Peyer's patch (tissue), 4 donors: ENCODE measurements around the gene DPP7. TPM values are rescaled to one million over a fixed set of nuclear protein-coding genes. Genes with fewer than 3 reads are reported as not detected.

ENCODE experiments used
- DNase-seq, 3 donors: peaks; one replicate each; pipeline ENCODE4 v3.0.0-alpha.2; 2017 to 2019
- H3K27ac ChIP-seq, 4 donors: fragments of 200-600 bp; sonication (generic); one replicate each; pipeline ENCODE4 v1.5.1; 2016 to 2019
- H3K27me3 ChIP-seq, 2 donors: fragments of 200-600 bp; sonication (generic); one replicate each; pipeline ENCODE4 v1.5.1; 2019
- H3K36me3 ChIP-seq, 3 donors: fragments of 200-600 bp; sonication (generic); one replicate each; pipeline ENCODE4 v1.5.1; 2016 to 2019
- H3K4me1 ChIP-seq, 4 donors: fragments of 200-600 bp; sonication (generic); one replicate each; pipeline ENCODE4 v1.5.1; 2016 to 2019
- H3K4me3 ChIP-seq, 4 donors: fragments of 200-600 bp; sonication (generic); 1 replicate in 3 of 4; 2 replicates in 1 of 4; pipeline ENCODE4 v1.5.1; 2016 to 2019; ENCODE audit warnings: mild to moderate bottlenecking in 1 of 4
- H3K9me3 ChIP-seq, 4 donors: fragments of 200-600 bp; sonication (generic); one replicate each; pipeline ENCODE4 v1.5.1; 2016 to 2019; ENCODE audit warnings: mild to moderate bottlenecking in 1 of 4
- CTCF ChIP-seq, 6 experiments: fragments of 450-650 bp in 4 of 6; fragments of 200-600 bp in 2 of 6; sonication (generic) in 1 of 6; IDR thresholded peaks; one replicate each; pipeline ENCODE4 v1.5.1; 2017 to 2019; ENCODE audit warnings: antibody characterized with exemption in 6 of 6, mild to moderate bottlenecking in 3 of 6, moderate library complexity in 1 of 6
- POLR2A ChIP-seq, 2 donors: fragments of 450-650 bp; IDR thresholded peaks; one replicate each; pipeline ENCODE4 v1.5.1; 2017; ENCODE audit warnings: antibody characterized with exemption in 2 of 2, mild to moderate bottlenecking in 2 of 2, moderate library complexity in 2 of 2
- total RNA-seq, 4 donors: library from RNA; depleted of rRNA; stranded (reverse); fragments of >200 nt; gene quantifications; one replicate each; pipeline ENCODE4 v1.1.0, GENCODE V29; 2016

The DPP7 gene
- total RNA-seq, 4 donors from 2014 or later, result 44.7 to 177 (median 76.7) TPM

DNA sequence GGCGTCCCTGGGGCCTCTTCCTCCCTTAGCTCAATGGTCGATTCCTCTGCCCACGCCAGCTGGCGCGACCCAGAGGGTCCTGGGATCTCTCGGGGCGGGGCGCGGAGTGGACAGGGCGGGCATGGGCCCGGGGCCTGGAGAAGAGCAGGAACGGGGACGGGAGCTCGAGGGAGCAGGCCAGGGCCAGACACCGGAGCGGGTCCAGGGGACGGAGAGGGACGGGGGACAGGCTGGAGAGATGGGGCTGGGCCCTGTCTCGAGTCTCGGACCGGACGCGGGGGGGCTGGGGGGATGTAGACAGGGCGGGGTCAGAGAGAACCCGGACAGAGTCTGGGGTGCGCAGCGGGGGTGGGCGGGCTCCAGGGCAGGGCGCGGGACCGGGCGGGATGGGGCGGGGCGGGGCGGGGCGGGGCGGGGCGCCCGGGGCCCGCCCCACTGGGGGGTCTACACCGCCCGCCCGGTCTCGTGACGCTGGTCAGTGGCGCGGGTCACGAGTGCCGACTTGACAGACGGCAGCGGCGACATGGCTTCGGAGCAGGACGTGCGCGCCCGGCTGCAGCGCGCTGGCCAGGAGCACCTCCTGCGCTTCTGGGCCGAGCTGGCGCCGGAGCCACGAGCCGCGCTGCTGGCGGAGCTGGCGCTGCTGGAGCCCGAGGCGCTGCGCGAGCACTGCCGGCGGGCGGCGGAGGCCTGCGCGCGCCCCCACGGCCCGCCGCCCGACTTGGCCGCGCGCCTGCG is 37.4 kb downstream of the DPP7 start, which contains the start of gene UAP1L1:
UAP1L1 (plus strand) TSS at position 508 of the 738 bp plus-strand sequence; CDS start at position 524, 16 bp downstream.
- TF ChIP-seq POLR2A (IDR thresholded peaks at IDR 0.05) (no peak), CTCF (IDR thresholded peaks at IDR 0.05) (no peak)
- peak; percentile 74 to 90 (median 87) for DNase-seq
- Histone ChIP-seq H3K27ac (peak within 1 kb of the TSS; percentile 43 to 82 (median 68)), H3K4me3 (peak within 1 kb of the TSS; percentile 56 to 75 (median 72)), H3K36me3 (peaks cover 0 to 19% (median 0%) of the 10 kb centered on the region in 3 donors), H3K4me1 (peaks cover 4 to 35% (median 12%) of the 10 kb centered on the region in 4 donors), H3K27me3 (no peaks in the 10 kb centered on the region), H3K9me3 (no peaks in the 10 kb centered on the region)

DNA sequence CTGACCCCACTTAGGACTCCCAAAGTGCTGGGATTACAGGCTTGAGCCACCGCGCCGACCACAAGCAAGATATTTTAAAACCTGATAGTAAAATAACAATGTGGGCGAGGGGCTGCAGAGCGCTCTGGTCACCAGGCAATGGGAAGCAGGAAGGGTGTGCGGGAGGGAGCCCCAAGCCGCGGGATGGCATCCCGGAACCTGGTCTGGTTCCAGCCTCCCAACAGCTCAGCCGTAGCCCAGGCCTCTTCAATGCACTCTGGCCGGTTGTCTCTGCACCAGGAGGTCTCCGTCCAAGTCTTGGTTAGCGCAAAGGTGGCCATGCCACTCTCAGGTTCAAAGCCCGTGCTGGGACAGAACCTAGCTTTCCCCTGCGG is 37.9 kb downstream of the DPP7 start:
- TF ChIP-seq POLR2A (IDR thresholded peaks at IDR 0.05), result no peak
- TF ChIP-seq CTCF (IDR thresholded peaks at IDR 0.05), result no peak
- Histone ChIP-seq H3K9me3 (no peaks in the 10 kb centered on the region), H3K27me3 (no peaks in the 10 kb centered on the region), H3K27ac (peak overlapping the region; percentile 43 to 82 (median 58)), H3K4me3 (peak overlapping the region; percentile 56 to 75 (median 72)), H3K36me3 (peaks cover 0 to 19% (median 0%) of the 10 kb centered on the region in 3 donors), H3K4me1 (peaks cover 4 to 35% (median 12%) of the 10 kb centered on the region in 4 donors)
- DNase-seq, result no peak

DNA sequence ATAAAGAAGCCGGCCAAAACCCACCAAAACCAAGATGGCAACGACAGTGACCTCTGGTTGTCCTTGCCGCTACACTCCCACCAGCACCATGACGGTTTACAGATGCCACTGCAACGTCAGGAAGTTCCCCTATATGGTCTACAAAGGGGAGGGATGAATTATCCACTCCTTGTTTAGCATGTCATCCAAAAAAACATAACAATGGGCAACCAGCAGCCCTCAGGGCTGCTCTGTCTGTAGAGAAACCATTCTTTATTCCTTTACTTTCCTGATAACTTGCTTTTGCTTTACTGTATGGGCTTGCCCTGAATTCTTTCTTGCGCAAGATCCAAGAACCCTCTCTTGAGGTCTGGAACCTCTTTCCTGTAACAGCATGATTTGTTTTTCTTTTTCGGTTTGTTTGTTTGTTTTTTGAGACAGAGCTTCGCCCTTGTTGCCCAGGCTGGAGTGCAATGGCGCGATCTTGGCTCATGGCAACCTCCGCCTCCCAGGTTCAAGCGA is 39.2 kb downstream of the DPP7 start:
- Histone ChIP-seq H3K27me3 (no peaks in the 10 kb centered on the region), H3K27ac (peak overlapping the region in 1 of 4 donors; percentile 42), H3K4me3 (no peak overlapping the region), H3K9me3 (no peaks in the 10 kb centered on the region), H3K4me1 (peaks cover 4 to 45% (median 16%) of the 10 kb centered on the region in 4 donors), H3K36me3 (peaks cover 0 to 12% (median 0%) of the 10 kb centered on the region in 3 donors)
- no peak for TF ChIP-seq POLR2A (IDR thresholded peaks at IDR 0.05)
- no peak for TF ChIP-seq CTCF (IDR thresholded peaks at IDR 0.05)
- no peak for DNase-seq

DNA sequence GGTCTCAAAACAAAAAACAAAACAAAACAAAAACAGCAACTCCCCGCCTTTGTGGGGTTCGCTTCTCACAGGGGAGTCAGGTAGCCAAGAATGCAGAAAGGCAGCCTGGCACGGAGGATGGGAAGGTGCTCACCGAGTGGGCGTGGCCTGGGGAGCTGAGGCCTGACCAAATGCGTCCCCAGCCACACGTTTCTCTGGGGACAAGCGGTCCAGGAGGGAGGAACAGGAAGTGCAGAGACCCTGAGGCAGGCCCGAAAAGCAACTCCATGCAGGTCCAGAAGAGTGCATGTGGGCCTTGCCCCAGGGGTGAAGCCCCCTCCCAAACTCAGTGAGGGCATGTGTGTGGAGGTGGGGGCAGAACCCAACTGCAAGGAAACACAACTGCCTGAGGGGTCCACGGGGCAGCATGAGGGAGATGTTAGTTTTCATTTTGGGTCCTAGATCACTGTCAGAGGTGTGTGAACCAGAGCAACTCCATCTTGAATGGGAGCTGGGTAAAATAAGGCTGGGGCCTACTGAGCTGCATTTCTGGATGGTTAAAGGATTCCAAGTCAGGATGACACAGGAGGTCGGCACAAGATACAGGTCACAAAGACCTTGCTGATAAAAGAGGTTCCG is 39.8 kb downstream of the DPP7 start:
- peak in 2 of 3 donors; percentile 67 to 69 for DNase-seq
- no peaks in the 10 kb centered on the region for H3K27me3 ChIP-seq
- TF ChIP-seq CTCF (IDR thresholded peaks at IDR 0.05) (no peak), POLR2A (IDR thresholded peaks at IDR 0.05) (no peak)
- H3K36me3 ChIP-seq, result peaks cover 0 to 9% (median 0%) of the 10 kb centered on the region in 3 donors
- H3K27ac ChIP-seq, result peak overlapping the region in 1 of 4 donors; percentile 42
- no peak overlapping the region for H3K4me3 ChIP-seq
- H3K4me1 ChIP-seq, result peaks cover 4 to 49% (median 19%) of the 10 kb centered on the region in 4 donors
- H3K9me3 ChIP-seq, result no peaks in the 10 kb centered on the region

GRCh38 chr9:137073992-137074399 is 40.5 kb downstream of the DPP7 start:
- no peak overlapping the region for H3K4me3 ChIP-seq
- H3K9me3 ChIP-seq, result no peaks in the 10 kb centered on the region

More at GRCh38 chr9:137073992-137074399, 40.5 kb downstream of the DPP7 start:
- Histone ChIP-seq H3K27ac (peak overlapping the region in 1 of 4 donors; percentile 17), H3K27me3 (peaks cover 0 to 7% of the 10 kb centered on the region in 2 donors), H3K4me1 (peaks cover 6 to 49% (median 21%) of the 10 kb centered on the region in 4 donors), H3K36me3 (peaks cover 0 to under 1% (median 0%) of the 10 kb centered on the region in 3 donors)
- DNase-seq, result peak in 1 of 3 donors; percentile 69
- TF ChIP-seq POLR2A (IDR thresholded peaks at IDR 0.05) (no peak), CTCF (IDR thresholded peaks at IDR 0.05) (no peak)
